NB4 (cell line): ENCODE measurements around the gene CTNNA3.

ENCODE experiments used
- DNase-seq: peaks from one replicate; pipeline ENCODE4 v3.0.0; 2010; ENCODE audit warnings: low read depth
- H3K4me3 ChIP-seq: one replicate; pipeline ENCODE4 v1.5.1; 2011; ENCODE audit warnings: mild to moderate bottlenecking, low read depth, low read length, moderate library complexity
- MYC ChIP-seq: IDR thresholded peaks from 2 replicates; pipeline ENCODE4 v1.6.1; 2011; ENCODE audit warnings: low read depth, low read length
- POLR2A ChIP-seq: IDR thresholded peaks from 2 replicates; pipeline ENCODE4 v1.6.1; 2011; ENCODE audit warnings: mild to moderate bottlenecking; ENCODE audit not compliant: insufficient read length; ENCODE audit errors: extremely low read depth
- TF ChIP-seq, protein P1 (sequence below): IDR thresholded peaks from one replicate; pipeline ENCODE4 v1.5.1; 2012; ENCODE audit warnings: low read depth, low read length
- TF ChIP-seq, protein P2 (sequence below): IDR thresholded peaks from 2 replicates; pipeline ENCODE4 v1.6.1; 2011; ENCODE audit warnings: low read depth, low read length

Gene CTNNA3

DNA sequence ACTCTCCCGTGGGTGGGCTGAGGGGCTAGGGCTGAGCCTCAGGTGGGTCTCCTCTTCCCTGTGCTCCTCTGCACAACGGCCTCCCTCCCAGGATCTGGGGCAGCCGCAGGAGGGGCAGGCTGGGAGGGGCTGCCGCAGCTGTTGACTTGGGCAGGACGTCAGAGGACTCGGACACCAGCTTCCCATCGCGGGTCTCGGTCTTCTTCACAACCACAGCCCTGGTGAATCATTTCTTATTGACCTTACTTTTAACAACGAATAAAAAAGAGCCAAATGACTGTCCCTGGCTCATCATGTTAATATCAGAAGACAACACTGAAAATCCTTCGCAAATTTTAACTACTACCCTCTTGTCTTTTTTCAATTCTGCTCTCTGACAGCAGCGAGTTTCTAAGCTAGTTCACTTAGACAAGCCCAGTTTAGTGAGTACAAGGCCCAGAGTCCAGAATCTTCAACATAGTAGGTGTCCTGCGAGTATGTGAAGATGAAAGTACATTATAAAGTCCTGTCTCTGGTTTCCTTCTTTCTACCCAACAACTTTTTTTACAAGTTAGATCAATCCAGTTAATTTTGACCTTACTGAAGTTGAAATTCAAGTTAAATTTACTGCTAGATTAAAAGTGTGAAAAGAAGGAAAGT is 32.4 kb downstream of the CTNNA3 start:
- TF ChIP-seq POLR2A (no peak), MYC (no peak)
- TF ChIP-seq, protein P1, sequence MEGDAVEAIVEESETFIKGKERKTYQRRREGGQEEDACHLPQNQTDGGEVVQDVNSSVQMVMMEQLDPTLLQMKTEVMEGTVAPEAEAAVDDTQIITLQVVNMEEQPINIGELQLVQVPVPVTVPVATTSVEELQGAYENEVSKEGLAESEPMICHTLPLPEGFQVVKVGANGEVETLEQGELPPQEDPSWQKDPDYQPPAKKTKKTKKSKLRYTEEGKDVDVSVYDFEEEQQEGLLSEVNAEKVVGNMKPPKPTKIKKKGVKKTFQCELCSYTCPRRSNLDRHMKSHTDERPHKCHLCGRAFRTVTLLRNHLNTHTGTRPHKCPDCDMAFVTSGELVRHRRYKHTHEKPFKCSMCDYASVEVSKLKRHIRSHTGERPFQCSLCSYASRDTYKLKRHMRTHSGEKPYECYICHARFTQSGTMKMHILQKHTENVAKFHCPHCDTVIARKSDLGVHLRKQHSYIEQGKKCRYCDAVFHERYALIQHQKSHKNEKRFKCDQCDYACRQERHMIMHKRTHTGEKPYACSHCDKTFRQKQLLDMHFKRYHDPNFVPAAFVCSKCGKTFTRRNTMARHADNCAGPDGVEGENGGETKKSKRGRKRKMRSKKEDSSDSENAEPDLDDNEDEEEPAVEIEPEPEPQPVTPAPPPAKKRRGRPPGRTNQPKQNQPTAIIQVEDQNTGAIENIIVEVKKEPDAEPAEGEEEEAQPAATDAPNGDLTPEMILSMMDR = no peak
- TF ChIP-seq, protein P2, sequence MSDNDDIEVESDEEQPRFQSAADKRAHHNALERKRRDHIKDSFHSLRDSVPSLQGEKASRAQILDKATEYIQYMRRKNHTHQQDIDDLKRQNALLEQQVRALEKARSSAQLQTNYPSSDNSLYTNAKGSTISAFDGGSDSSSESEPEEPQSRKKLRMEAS = no peak
- no peak for DNase-seq
- no peak overlapping the region for H3K4me3 ChIP-seq

GRCh38 chr10:67662415-67662814 is 33.6 kb downstream of the CTNNA3 start:
- no peak for DNase-seq
- H3K4me3 ChIP-seq = no peak overlapping the region
- no peak for TF ChIP-seq MYC
- no peak for TF ChIP-seq POLR2A
- TF ChIP-seq, protein P1 = no peak
- TF ChIP-seq, protein P2 = no peak

GRCh38 chr10:67659497-67659896 is 36.5 kb downstream of the CTNNA3 start:
- no peak for DNase-seq
- TF ChIP-seq, protein P2 = no peak
- TF ChIP-seq, protein P1 = no peak
- TF ChIP-seq MYC = no peak
- TF ChIP-seq POLR2A = no peak
- no peak overlapping the region for H3K4me3 ChIP-seq

DNA sequence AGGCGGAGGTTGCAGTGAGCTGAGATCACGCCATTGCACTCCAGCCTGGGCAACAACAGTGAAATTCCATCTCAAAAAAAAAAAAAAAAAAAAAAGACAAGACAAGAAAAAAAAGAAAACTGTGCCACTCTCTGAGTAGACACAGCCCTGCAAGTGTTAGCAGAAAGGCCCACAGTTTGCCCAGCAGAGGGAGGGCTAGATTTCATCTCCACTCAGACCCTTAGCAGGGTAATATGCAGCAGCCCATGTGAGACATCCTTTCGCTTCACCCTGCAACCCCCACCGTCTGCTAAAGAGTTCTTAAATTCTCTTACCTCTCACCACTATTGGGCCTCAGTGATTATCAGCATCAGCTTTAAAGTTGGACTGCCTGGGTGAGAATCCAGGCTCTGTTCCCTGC is 38.2 kb downstream of the CTNNA3 start:
- no peak overlapping the region for H3K4me3 ChIP-seq
- TF ChIP-seq, protein P1 = no peak
- TF ChIP-seq POLR2A = no peak
- TF ChIP-seq, protein P2 = no peak
- DNase-seq = no peak

DNA sequence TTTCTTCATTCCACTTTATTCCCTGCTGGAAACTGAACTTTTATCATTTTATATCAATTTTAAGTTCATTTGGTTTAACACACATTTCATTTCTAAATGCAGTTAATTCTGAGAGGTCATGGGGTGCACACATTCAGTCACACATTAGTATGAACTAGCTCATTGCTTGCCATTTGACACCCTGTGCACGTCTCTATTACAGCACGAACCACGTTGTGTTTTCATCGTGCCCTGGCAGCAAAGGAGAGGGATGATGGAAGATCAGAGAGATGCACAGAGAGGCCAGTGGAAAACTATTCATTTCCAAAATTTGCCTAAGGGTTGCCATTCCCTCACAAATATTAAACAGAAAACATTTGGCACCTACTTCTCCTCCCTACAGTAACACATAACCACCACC is 45.4 kb downstream of the CTNNA3 start:
- DNase-seq = no peak
- TF ChIP-seq POLR2A = no peak
- TF ChIP-seq, protein P2 = no peak
- no peak for TF ChIP-seq MYC
- TF ChIP-seq, protein P1 = no peak
- H3K4me3 ChIP-seq = no peak overlapping the region
